Neural cell (in vitro differentiated cells): ENCODE data around the gene LMOD1. TPM values are rescaled to one million over a fixed set of nuclear protein-coding genes. Genes with fewer than 3 reads are reported as not detected.

Source experiments
- H2AFZ ChIP-seq: fragments of 200-600, 300-800 bp; sonication (generic), shearing (Covaris generic); 2 replicates; pipeline ENCODE4 v1.6.0; 2014; ENCODE audit warnings: low read depth, mild to moderate bottlenecking, antibody characterized with exemption, low read length, moderate library complexity
- H3F3A ChIP-seq: fragments of 200-600 bp; shearing (Covaris generic); 2 replicates; pipeline ENCODE4 v1.6.1; 2016; ENCODE audit warnings: mild to moderate bottlenecking, moderate library complexity, mixed read lengths, antibody characterized with exemption, low read length; ENCODE audit not compliant: insufficient read depth, poor library complexity, severe bottlenecking
- H3K27ac ChIP-seq: fragments of 200-600, 300-800 bp; sonication (generic), shearing (Covaris generic); 2 replicates; pipeline ENCODE4 v1.5.1; 2014; ENCODE audit warnings: mild to moderate bottlenecking, low read length, moderate library complexity
- H3K27me3 ChIP-seq: fragments of 300-800, 200-600 bp; sonication (generic), shearing (Covaris generic); 2 replicates; pipeline ENCODE4 v1.6.0; 2014; ENCODE audit warnings: mild to moderate bottlenecking, low read depth, low read length, moderate library complexity; ENCODE audit not compliant: insufficient read depth
- H3K36me3 ChIP-seq: fragments of 300-800, 200-600 bp; sonication (generic), shearing (Covaris generic); 2 replicates; pipeline ENCODE4 v1.5.1; 2014; ENCODE audit warnings: mild to moderate bottlenecking, antibody characterized with exemption, low read length, moderate library complexity; ENCODE audit not compliant: insufficient read depth
- H3K4me2 ChIP-seq: fragments of 300-800, 200-600 bp; sonication (generic), shearing (Covaris generic); 2 replicates; pipeline ENCODE4 v1.6.0; 2014; ENCODE audit warnings: mild to moderate bottlenecking, low read length
- H3K4me3 ChIP-seq: fragments of 300-800, 200-600 bp; sonication (generic), shearing (Covaris generic); 2 replicates; pipeline ENCODE4 v1.5.1; 2014; ENCODE audit warnings: mild to moderate bottlenecking, low read length, moderate library complexity
- H3K79me2 ChIP-seq: fragments of 200-600 bp; shearing (Covaris generic); replicated peaks from 2 replicates; pipeline ENCODE4 v1.6.0; 2014; ENCODE audit warnings: mild to moderate bottlenecking, low read length, moderate library complexity; ENCODE audit not compliant: insufficient read depth
- H3K9ac ChIP-seq: fragments of 300-800, 200-600 bp; sonication (generic), shearing (Covaris generic); 2 replicates; pipeline ENCODE4 v1.6.1; 2016; ENCODE audit warnings: mild to moderate bottlenecking, low read length, mixed read lengths
- H3K9me2 ChIP-seq: fragments of 200-600 bp; shearing (Covaris generic); 2 replicates; pipeline ENCODE4 v1.6.1; 2016; ENCODE audit warnings: mild to moderate bottlenecking, low read length, mixed read lengths; ENCODE audit not compliant: insufficient read depth
- H3K9me3 ChIP-seq: fragments of 200-600, 300-800 bp; sonication (generic), shearing (Covaris generic); 2 replicates; pipeline ENCODE4 v1.6.1; 2016; ENCODE audit warnings: mild to moderate bottlenecking, mixed run types, low read length, moderate library complexity, mixed read lengths
- H4K20me1 ChIP-seq: fragments of 200-600 bp; shearing (Covaris generic); 2 replicates; pipeline ENCODE4 v1.6.1; 2016; ENCODE audit warnings: mild to moderate bottlenecking, mixed run types; ENCODE audit not compliant: insufficient read depth
- EP300 ChIP-seq: fragments of 450-650 bp; conservative IDR thresholded peaks from 2 replicates; pipeline ENCODE4 v1.6.1; 2014; ENCODE audit warnings: antibody characterized with exemption, mild to moderate bottlenecking, moderate library complexity; ENCODE audit not compliant: poor library complexity, severe bottlenecking
- EZH2 ChIP-seq: fragments of 200-600, 300-800 bp; shearing (Covaris generic), sonication (generic); IDR thresholded peaks from 2 replicates; pipeline ENCODE4 v1.6.1; 2014; ENCODE audit warnings: antibody characterized with exemption, low read length, borderline replicate concordance, mild to moderate bottlenecking; ENCODE audit not compliant: insufficient read depth, poor library complexity, severe bottlenecking
- MXI1 ChIP-seq: fragments of 450-650 bp; conservative IDR thresholded peaks from 2 replicates; pipeline ENCODE4 v1.6.1; 2014; ENCODE audit warnings: antibody characterized with exemption, mild to moderate bottlenecking; ENCODE audit not compliant: poor library complexity, severe bottlenecking
- POLR2AphosphoS5 ChIP-seq: IDR thresholded peaks from 2 replicates; pipeline ENCODE4 v1.6.1; 2012
- RAD21 ChIP-seq: fragments of 450-650 bp; conservative IDR thresholded peaks from 2 replicates; pipeline ENCODE4 v1.6.1; 2014; ENCODE audit warnings: antibody characterized with exemption, mild to moderate bottlenecking, moderate library complexity
- SMC3 ChIP-seq: fragments of 450-650 bp; conservative IDR thresholded peaks from 2 replicates; pipeline ENCODE4 v1.6.1; 2014; ENCODE audit warnings: antibody characterized with exemption, mild to moderate bottlenecking, moderate library complexity; ENCODE audit not compliant: poor library complexity
- TAF1 ChIP-seq: IDR thresholded peaks from 2 replicates; pipeline ENCODE4 v1.6.1; 2012; ENCODE audit warnings: low read depth
- polyA plus RNA-seq: library from polyadenylated mRNA; depleted of rRNA; stranded (reverse); fragments of >200 nt; gene quantifications from 2 replicates; pipeline ENCODE4 v1.2.3, GENCODE V29; 2014
- TF ChIP-seq, protein P1 (sequence below): IDR thresholded peaks from 2 replicates; pipeline ENCODE4 v1.6.1; 2012; ENCODE audit warnings: borderline replicate concordance
- TF ChIP-seq, protein P2 (sequence below): fragments of 450-650 bp; IDR thresholded peaks from 2 replicates; pipeline ENCODE4 v1.5.1; 2014; ENCODE audit warnings: antibody characterized with exemption, mild to moderate bottlenecking, moderate library complexity; ENCODE audit not compliant: poor library complexity, severe bottlenecking

Gene LMOD1
- polyA plus RNA-seq, 1 donor from 2014 or later = not detected

DNA sequence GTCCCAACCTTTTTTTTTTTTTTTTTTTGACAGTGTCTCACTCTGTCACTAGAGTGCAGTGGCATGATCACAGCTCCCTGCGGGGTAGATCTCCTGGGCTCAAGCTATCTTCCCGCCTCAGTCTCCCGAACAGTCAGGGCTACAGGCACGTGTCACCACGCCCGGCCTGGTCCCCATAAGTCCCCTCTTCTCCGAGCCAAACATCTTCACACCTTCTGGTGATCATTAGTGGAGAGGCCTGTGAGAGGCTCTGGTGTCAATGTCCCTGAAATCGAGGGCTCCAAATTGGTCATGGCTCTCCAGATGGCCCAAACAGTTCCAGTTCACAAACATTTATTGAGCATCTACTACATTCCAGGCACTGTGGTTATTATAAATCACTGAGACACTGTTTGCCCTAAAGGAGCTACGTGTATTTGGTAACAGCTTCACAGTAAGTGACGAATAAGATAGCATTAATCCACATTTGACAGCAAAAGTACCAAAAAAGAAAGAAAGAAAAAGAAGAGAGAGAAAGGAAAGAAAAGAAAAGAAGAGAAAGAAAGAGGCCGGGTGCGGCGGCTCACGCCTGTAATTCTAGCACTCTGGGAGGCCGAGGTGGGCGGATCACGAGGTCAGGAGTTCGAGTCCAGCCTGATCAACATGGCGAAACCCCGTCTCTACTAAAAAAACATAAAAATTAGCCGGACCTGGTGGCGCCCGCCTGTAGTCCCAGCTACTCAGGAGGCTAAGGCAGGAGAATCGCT lies 8.1 kb upstream of the LMOD1 start:
- no peaks in the 10 kb centered on the region for H3K27me3 ChIP-seq
- no peaks in the 10 kb centered on the region for H4K20me1 ChIP-seq
- H3K36me3 ChIP-seq = no peaks in the 10 kb centered on the region
- peak overlapping the region; percentile 99 for H2AFZ ChIP-seq
- no peaks in the 10 kb centered on the region for H3K9me2 ChIP-seq
- no peaks in the 10 kb centered on the region for H3F3A ChIP-seq
- H3K27ac ChIP-seq = peak overlapping the region; percentile 85
- peak overlapping the region; percentile 39 for H3K4me2 ChIP-seq
- peaks cover 22% of the 10 kb centered on the region for H3K79me2 ChIP-seq
- H3K4me3 ChIP-seq = peak overlapping the region; percentile 92
- H3K9me3 ChIP-seq = no peaks in the 10 kb centered on the region
- TF ChIP-seq, protein P1, sequence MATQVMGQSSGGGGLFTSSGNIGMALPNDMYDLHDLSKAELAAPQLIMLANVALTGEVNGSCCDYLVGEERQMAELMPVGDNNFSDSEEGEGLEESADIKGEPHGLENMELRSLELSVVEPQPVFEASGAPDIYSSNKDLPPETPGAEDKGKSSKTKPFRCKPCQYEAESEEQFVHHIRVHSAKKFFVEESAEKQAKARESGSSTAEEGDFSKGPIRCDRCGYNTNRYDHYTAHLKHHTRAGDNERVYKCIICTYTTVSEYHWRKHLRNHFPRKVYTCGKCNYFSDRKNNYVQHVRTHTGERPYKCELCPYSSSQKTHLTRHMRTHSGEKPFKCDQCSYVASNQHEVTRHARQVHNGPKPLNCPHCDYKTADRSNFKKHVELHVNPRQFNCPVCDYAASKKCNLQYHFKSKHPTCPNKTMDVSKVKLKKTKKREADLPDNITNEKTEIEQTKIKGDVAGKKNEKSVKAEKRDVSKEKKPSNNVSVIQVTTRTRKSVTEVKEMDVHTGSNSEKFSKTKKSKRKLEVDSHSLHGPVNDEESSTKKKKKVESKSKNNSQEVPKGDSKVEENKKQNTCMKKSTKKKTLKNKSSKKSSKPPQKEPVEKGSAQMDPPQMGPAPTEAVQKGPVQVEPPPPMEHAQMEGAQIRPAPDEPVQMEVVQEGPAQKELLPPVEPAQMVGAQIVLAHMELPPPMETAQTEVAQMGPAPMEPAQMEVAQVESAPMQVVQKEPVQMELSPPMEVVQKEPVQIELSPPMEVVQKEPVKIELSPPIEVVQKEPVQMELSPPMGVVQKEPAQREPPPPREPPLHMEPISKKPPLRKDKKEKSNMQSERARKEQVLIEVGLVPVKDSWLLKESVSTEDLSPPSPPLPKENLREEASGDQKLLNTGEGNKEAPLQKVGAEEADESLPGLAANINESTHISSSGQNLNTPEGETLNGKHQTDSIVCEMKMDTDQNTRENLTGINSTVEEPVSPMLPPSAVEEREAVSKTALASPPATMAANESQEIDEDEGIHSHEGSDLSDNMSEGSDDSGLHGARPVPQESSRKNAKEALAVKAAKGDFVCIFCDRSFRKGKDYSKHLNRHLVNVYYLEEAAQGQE = peak; percentile 15
- no peak for TF ChIP-seq EP300
- peak overlapping the region; percentile 95 for H3K9ac ChIP-seq

DNA sequence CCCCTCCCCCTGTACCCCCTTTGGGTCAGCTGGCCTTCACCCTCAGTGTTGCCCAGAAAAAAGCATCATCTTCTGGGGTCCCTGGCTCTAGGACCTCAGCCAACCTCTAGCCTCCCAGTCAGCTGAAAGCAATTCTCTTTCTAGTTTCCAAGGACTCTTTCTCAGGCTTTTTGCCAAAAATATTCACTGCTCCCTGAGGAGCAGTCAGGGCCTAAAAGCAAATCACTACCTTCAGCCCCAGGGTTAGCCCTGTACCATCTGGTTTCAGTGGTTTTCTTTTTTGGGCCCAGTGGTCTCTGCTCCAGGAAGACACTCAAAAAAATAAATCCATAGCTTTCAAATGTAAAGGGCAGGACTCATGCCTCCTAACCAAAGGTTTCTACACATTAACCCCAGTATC lies 3.1 kb upstream of the LMOD1 start:
- Histone ChIP-seq H3K27ac (no peak overlapping the region), H3K4me2 (no peak overlapping the region), H3K36me3 (no peaks in the 10 kb centered on the region), H3K9me2 (no peaks in the 10 kb centered on the region), H3K9ac (no peak overlapping the region), H3K27me3 (peaks cover 32% of the 10 kb centered on the region), H3K79me2 (no peaks in the 10 kb centered on the region), H2AFZ (no peak overlapping the region), H3K9me3 (no peaks in the 10 kb centered on the region), H4K20me1 (no peaks in the 10 kb centered on the region), H3K4me3 (no peak overlapping the region), H3F3A (no peaks in the 10 kb centered on the region)
- no peak for TF ChIP-seq RAD21
- no peak for TF ChIP-seq POLR2AphosphoS5
- no peak for TF ChIP-seq SMC3
- TF ChIP-seq TAF1 = no peak
- TF ChIP-seq, protein P1 = no peak
- no peak for TF ChIP-seq EP300
- TF ChIP-seq MXI1 = no peak
- no peak for TF ChIP-seq EZH2
- TF ChIP-seq, protein P2, sequence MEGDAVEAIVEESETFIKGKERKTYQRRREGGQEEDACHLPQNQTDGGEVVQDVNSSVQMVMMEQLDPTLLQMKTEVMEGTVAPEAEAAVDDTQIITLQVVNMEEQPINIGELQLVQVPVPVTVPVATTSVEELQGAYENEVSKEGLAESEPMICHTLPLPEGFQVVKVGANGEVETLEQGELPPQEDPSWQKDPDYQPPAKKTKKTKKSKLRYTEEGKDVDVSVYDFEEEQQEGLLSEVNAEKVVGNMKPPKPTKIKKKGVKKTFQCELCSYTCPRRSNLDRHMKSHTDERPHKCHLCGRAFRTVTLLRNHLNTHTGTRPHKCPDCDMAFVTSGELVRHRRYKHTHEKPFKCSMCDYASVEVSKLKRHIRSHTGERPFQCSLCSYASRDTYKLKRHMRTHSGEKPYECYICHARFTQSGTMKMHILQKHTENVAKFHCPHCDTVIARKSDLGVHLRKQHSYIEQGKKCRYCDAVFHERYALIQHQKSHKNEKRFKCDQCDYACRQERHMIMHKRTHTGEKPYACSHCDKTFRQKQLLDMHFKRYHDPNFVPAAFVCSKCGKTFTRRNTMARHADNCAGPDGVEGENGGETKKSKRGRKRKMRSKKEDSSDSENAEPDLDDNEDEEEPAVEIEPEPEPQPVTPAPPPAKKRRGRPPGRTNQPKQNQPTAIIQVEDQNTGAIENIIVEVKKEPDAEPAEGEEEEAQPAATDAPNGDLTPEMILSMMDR = no peak
